Neutrophil (primary cell): ENCODE data around the gene ANKRD53.

Experiments
- H3K27ac ChIP-seq: fragments of 200-600 bp; sonication (generic); 2 replicates; pipeline ENCODE4 v1.5.1; 2016; ENCODE audit warnings: mild to moderate bottlenecking, moderate library complexity
- H3K27me3 ChIP-seq: fragments of 200-600 bp; sonication (generic); 2 replicates; pipeline ENCODE4 v1.6.0; 2016; ENCODE audit warnings: mild to moderate bottlenecking
- H3K36me3 ChIP-seq: fragments of 200-600 bp; sonication (generic); 2 replicates; pipeline ENCODE4 v1.5.1; 2017
- H3K4me1 ChIP-seq, 2 experiments: fragments of 200-600 bp in 1 of 2; sonication (generic) in 1 of 2; 1 replicate in 1 of 2; 2 replicates in 1 of 2; pipeline versions ENCODE4 v1.5.1 to v1.6.1; 2013 to 2016; ENCODE audit warnings: low read depth in 1 of 2, low read length in 1 of 2, mild to moderate bottlenecking in 1 of 2, moderate library complexity in 1 of 2; ENCODE audit not compliant: control insufficient read depth in 1 of 2, insufficient read depth in 1 of 2
- H3K4me3 ChIP-seq, 2 experiments: fragments of 200-600 bp in 1 of 2; sonication (generic) in 1 of 2; 1 replicate in 1 of 2; 2 replicates in 1 of 2; pipeline ENCODE4 v1.5.1; 2013 to 2016; ENCODE audit warnings: low read depth in 1 of 2, low read length in 1 of 2, mild to moderate bottlenecking in 1 of 2, moderate library complexity in 1 of 2
- H3K9me3 ChIP-seq: fragments of 200-600 bp; sonication (generic); 2 replicates; pipeline ENCODE4 v1.5.1; 2016
- TF ChIP-seq, protein P1 (sequence below): fragments of 200-600 bp; sonication (generic); IDR thresholded peaks from 2 replicates; pipeline ENCODE4 v1.5.1; 2016; ENCODE audit warnings: antibody characterized with exemption

Gene ANKRD53

DNA sequence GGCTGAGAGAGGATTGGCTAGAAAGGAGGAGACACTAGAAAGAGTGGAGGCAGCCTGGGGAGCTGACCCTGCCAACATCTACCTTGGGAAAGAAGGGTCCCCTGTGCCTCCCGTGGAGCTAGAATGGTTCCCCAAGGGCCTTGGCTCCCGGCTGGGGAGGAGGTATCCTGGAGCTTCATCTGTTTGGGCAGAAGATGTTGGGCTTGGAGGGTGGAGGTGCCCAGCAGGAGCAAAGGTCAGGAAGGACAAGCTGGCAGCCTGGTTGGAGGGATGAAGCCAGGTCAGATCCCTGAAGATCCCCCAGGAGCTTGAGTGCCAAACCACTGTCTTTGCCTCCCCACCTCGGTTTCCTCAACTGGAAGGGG lies 39.9 kb upstream of the ANKRD53 start:
- no peak overlapping the region for H3K4me3 ChIP-seq
- no peaks in the 10 kb centered on the region for H3K9me3 ChIP-seq
- no peaks in the 10 kb centered on the region for H3K36me3 ChIP-seq
- TF ChIP-seq, protein P1, sequence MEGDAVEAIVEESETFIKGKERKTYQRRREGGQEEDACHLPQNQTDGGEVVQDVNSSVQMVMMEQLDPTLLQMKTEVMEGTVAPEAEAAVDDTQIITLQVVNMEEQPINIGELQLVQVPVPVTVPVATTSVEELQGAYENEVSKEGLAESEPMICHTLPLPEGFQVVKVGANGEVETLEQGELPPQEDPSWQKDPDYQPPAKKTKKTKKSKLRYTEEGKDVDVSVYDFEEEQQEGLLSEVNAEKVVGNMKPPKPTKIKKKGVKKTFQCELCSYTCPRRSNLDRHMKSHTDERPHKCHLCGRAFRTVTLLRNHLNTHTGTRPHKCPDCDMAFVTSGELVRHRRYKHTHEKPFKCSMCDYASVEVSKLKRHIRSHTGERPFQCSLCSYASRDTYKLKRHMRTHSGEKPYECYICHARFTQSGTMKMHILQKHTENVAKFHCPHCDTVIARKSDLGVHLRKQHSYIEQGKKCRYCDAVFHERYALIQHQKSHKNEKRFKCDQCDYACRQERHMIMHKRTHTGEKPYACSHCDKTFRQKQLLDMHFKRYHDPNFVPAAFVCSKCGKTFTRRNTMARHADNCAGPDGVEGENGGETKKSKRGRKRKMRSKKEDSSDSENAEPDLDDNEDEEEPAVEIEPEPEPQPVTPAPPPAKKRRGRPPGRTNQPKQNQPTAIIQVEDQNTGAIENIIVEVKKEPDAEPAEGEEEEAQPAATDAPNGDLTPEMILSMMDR = no peak
- H3K4me1 ChIP-seq = no peaks in the 10 kb centered on the region
- peaks cover 60% of the 10 kb centered on the region for H3K27me3 ChIP-seq
- H3K27ac ChIP-seq = no peak overlapping the region

DNA sequence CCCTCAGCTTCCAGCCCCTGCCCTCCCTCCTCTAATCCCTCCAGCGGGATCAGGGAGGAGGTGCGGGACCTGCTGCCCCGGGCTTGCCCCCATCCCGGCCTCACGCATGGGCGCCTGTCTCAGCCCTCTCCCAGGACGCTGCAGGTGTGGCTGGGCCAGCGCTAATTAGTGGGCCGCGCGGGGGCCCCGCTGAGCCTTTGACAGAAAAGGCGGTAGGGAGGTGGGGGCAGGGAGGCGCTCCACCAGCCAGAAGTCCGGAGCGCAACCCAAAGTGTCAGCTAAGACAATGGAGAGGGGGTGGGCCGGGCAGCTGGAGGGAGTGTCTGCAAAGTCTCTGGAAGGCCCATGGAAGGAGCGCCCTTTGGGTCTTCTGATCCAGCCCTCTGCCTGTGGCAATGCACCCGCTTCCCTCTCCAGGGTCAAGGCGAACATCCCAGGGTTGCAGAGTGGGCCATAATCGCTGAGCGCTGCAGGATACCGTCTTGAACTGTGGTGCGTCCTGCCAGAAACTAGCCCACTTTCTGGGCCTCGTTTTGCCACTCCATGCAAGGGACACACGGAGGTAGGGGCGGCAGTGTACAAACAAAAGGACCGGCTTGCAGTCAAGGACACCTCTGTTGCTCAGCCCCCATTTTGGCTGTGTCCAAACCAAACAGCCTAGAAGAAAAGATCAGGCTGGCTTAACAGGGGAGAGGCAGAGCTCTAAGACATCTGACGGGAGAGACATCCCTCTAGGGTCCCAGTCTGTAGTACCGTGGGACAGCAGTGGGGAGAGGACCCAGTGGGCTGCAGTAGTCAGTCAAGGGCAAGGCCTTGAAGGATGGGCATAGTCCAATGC lies 39.2 kb upstream of the ANKRD53 start:
- TF ChIP-seq, protein P1 = no peak
- peaks cover 59% of the 10 kb centered on the region for H3K27me3 ChIP-seq
- H3K36me3 ChIP-seq = no peaks in the 10 kb centered on the region
- no peaks in the 10 kb centered on the region for H3K4me1 ChIP-seq
- H3K27ac ChIP-seq = no peak overlapping the region
- no peak overlapping the region for H3K4me3 ChIP-seq
- H3K9me3 ChIP-seq = no peaks in the 10 kb centered on the region

DNA sequence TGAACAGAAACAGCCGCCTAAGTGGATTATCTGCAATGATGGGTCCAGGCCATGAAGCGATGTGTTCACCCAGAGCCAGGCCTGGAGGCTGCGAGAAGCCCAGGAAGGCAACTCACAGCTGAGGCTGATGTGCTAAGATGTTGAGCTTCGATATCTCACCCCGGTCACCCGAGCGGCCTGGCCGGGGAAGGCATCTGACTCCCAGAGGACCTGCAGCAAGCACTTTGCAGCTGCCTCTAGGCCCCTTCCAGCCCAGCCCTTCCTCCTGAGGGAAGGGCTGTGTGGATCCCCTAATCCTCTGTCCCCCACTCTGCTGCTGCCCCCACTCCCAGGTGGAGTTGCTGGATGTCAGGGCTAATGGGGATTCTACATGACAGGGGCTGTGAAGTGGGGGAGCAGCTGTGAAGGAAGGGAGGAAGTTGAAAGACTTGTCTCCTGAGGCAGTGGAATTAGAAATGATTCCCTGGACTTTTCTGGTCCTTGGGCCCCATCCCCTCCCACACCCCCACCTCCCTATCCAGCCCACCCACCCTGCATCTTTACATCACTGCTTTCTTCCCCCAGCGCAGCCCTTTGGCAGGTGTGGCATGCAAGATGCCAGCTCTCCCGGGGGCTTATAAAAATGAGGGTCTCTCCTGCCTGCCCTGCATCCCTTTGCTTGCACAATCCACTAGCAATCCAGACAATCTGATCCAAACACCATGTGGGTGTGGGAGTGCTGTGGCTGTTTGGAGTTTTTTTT lies 38.4 kb upstream of the ANKRD53 start:
- H3K27ac ChIP-seq = no peak overlapping the region
- no peaks in the 10 kb centered on the region for H3K4me1 ChIP-seq
- TF ChIP-seq, protein P1 = no peak
- H3K36me3 ChIP-seq = no peaks in the 10 kb centered on the region
- no peak overlapping the region for H3K4me3 ChIP-seq
- peaks cover 53% of the 10 kb centered on the region for H3K27me3 ChIP-seq
- no peaks in the 10 kb centered on the region for H3K9me3 ChIP-seq

DNA sequence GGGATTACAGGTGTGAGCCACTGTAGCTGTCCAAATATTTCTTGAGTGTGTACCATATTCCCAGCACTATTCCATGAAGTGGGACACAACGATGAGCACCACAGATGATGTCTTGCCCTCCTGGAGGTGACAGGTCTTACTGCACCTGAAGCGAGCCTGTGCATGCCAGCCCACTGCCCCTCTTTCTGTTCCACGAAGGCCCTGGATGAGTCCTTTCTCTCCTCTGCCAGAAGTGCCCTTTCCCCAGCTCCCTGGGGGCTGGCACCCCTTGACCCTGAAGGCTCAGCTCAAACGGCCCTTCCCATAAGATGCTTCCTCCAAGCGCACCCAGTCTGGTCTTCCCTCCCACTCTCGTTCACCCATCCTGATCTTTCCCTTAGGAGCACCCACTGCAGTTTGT lies 37.2 kb upstream of the ANKRD53 start:
- Histone ChIP-seq H3K4me3 (no peak overlapping the region), H3K36me3 (no peaks in the 10 kb centered on the region), H3K27me3 (peaks cover 53% of the 10 kb centered on the region), H3K27ac (no peak overlapping the region), H3K4me1 (no peaks in the 10 kb centered on the region), H3K9me3 (no peaks in the 10 kb centered on the region)
- TF ChIP-seq, protein P1 = no peak

DNA sequence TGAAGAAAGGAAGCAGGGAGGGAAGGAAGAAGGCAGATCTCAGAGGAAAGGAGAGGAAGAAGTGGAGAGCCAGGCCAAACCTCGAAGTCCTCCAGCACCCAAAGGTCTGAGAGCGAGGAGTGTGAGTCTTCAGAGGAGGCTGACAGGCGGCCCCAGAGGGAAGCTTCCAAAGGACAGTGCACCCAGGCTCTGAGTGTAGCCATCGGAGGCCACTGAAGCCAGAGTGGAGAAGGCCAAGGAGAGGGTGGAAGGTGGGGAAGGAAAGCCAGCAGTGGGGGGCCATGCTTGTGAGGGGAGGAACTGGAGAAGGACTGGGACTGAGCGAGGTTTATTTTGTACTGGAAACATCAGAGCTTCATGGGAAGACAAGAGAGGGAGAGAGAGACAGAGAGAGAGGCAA lies 36.7 kb upstream of the ANKRD53 start:
- Histone ChIP-seq H3K27ac (no peak overlapping the region), H3K4me1 (no peaks in the 10 kb centered on the region), H3K36me3 (no peaks in the 10 kb centered on the region), H3K9me3 (no peaks in the 10 kb centered on the region), H3K27me3 (peaks cover 58% of the 10 kb centered on the region), H3K4me3 (no peak overlapping the region)
- TF ChIP-seq, protein P1 = no peak
